H9 (cell line): ENCODE data around the gene CALY. TPM values are rescaled to one million over a fixed set of nuclear protein-coding genes. Genes with fewer than 3 reads are reported as not detected.

Source experiments
- DNase-seq: peaks from one replicate; pipeline ENCODE4 v3.0.0-alpha.2; 2017
- H2AFZ ChIP-seq: one replicate; pipeline ENCODE4 v1.6.1; 2013; ENCODE audit warnings: mild to moderate bottlenecking, low read length, control low read depth, moderate library complexity
- H2AK5ac ChIP-seq: 2 replicates; pipeline ENCODE4 v1.6.1; 2013; ENCODE audit warnings: low read length, control low read depth, mixed read lengths; ENCODE audit not compliant: insufficient read length
- H2BK120ac ChIP-seq: one replicate; pipeline ENCODE4 v1.6.1; 2013; ENCODE audit warnings: low read depth, mild to moderate bottlenecking, low read length, control low read depth, inconsistent platforms; ENCODE audit not compliant: poor library complexity, severe bottlenecking
- H2BK12ac ChIP-seq: 2 replicates; pipeline ENCODE4 v1.6.1; 2013; ENCODE audit warnings: low read length, control low read depth, mixed read lengths, low read depth; ENCODE audit not compliant: insufficient read length
- H2BK15ac ChIP-seq: 2 replicates; pipeline ENCODE4 v1.6.1; 2013; ENCODE audit warnings: low read depth, low read length, control low read depth
- H2BK20ac ChIP-seq: one replicate; pipeline ENCODE4 v1.6.1; 2013; ENCODE audit warnings: low read depth, mild to moderate bottlenecking, low read length, control low read depth, inconsistent platforms; ENCODE audit not compliant: poor library complexity, severe bottlenecking
- H2BK5ac ChIP-seq: 2 replicates; pipeline ENCODE4 v1.6.1; 2013; ENCODE audit warnings: low read length, control low read depth, mixed read lengths; ENCODE audit not compliant: insufficient read length
- H3K14ac ChIP-seq: 2 replicates; pipeline ENCODE4 v1.6.1; 2013; ENCODE audit warnings: low read length, control low read depth; ENCODE audit not compliant: insufficient read depth
- H3K18ac ChIP-seq: 2 replicates; pipeline ENCODE4 v1.6.1; 2013; ENCODE audit warnings: low read depth, mild to moderate bottlenecking, mixed read lengths, low read length, control low read depth; ENCODE audit not compliant: insufficient read length
- H3K23ac ChIP-seq: 2 replicates; pipeline ENCODE4 v1.6.1; 2013; ENCODE audit warnings: low read length, control low read depth, mixed read lengths, low read depth; ENCODE audit not compliant: insufficient read length
- H3K23me2 ChIP-seq: 2 replicates; pipeline ENCODE4 v1.6.1; 2013; ENCODE audit warnings: low read depth, mild to moderate bottlenecking, mixed read lengths, low read length, control low read depth; ENCODE audit not compliant: insufficient read length, poor library complexity, severe bottlenecking
- H3K27ac ChIP-seq: 2 replicates; pipeline ENCODE4 v1.5.1; 2013; ENCODE audit warnings: low read length, control low read depth, mixed read lengths, low read depth; ENCODE audit not compliant: insufficient read length
- H3K27me3 ChIP-seq: 2 replicates; pipeline ENCODE4 v1.6.1; 2013; ENCODE audit warnings: low read length, control low read depth, inconsistent platforms; ENCODE audit not compliant: insufficient read depth
- H3K4ac ChIP-seq: 2 replicates; pipeline ENCODE4 v1.6.1; 2013; ENCODE audit warnings: low read depth, mild to moderate bottlenecking, control low read depth, inconsistent platforms, low read length, moderate library complexity
- H3K4me1 ChIP-seq: 2 replicates; pipeline ENCODE4 v1.6.1; 2013; ENCODE audit warnings: low read length, control low read depth, inconsistent platforms; ENCODE audit not compliant: insufficient read depth
- H3K4me2 ChIP-seq: 2 replicates; pipeline ENCODE4 v1.6.1; 2013; ENCODE audit warnings: low read length, control low read depth, mixed read lengths; ENCODE audit not compliant: insufficient read length, insufficient read depth
- H3K56ac ChIP-seq: 2 replicates; pipeline ENCODE4 v1.6.1; 2013; ENCODE audit warnings: low read depth, mild to moderate bottlenecking, mixed read lengths, low read length, control low read depth; ENCODE audit not compliant: insufficient read length
- H3K79me1 ChIP-seq: 2 replicates; pipeline ENCODE4 v1.6.1; 2013; ENCODE audit warnings: low read depth, mild to moderate bottlenecking, moderate library complexity, low read length, control low read depth, inconsistent platforms; ENCODE audit not compliant: insufficient read depth, poor library complexity, severe bottlenecking
- H3K79me2 ChIP-seq: 2 replicates; pipeline ENCODE4 v1.6.1; 2013; ENCODE audit warnings: low read length, control low read depth, inconsistent platforms; ENCODE audit not compliant: insufficient read depth
- H3K9ac ChIP-seq: 2 replicates; pipeline ENCODE4 v1.6.1; 2013; ENCODE audit warnings: low read length, control low read depth, mixed read lengths; ENCODE audit not compliant: insufficient read length; ENCODE audit errors: extremely low read depth
- H3K9me3 ChIP-seq: one replicate; pipeline ENCODE4 v1.6.1; 2013; ENCODE audit warnings: low read depth, low read length, inconsistent platforms; ENCODE audit not compliant: control insufficient read depth
- H3T11ph ChIP-seq: one replicate; pipeline ENCODE4 v1.6.1; 2013; ENCODE audit warnings: mild to moderate bottlenecking, low read length, control low read depth, inconsistent platforms
- H4K20me1 ChIP-seq: one replicate; pipeline ENCODE4 v1.6.1; 2013; ENCODE audit not compliant: control insufficient read depth, insufficient read length, insufficient read depth
- H4K5ac ChIP-seq: 2 replicates; pipeline ENCODE4 v1.6.1; 2013; ENCODE audit warnings: low read depth, mild to moderate bottlenecking, mixed read lengths, low read length, control low read depth; ENCODE audit not compliant: insufficient read length
- H4K8ac ChIP-seq: replicated peaks from 2 replicates; pipeline ENCODE4 v1.6.1; 2013; ENCODE audit warnings: low read length, control low read depth, mixed read lengths, low read depth; ENCODE audit not compliant: insufficient read length
- H4K91ac ChIP-seq: 2 replicates; pipeline ENCODE4 v1.6.1; 2013; ENCODE audit warnings: low read depth, mild to moderate bottlenecking, moderate library complexity, mixed read lengths, low read length, control low read depth; ENCODE audit not compliant: insufficient read length
- H3K27ac Mint-ChIP-seq, 3 experiments: 2 replicates in 2 of 3; 3 replicates in 1 of 3; pipeline ENCODE4 v1.8.0; 2020 to 2021; ENCODE audit warnings: mixed read lengths in 3 of 3, mild to moderate bottlenecking in 1 of 3, moderate library complexity in 1 of 3
- H3K27me3 Mint-ChIP-seq: 2 replicates; pipeline ENCODE4 v1.8.0; 2021; ENCODE audit warnings: low read depth, mild to moderate bottlenecking, moderate library complexity, mixed read lengths
- H3K36me3 Mint-ChIP-seq, 3 experiments: 2 replicates in 2 of 3; 3 replicates in 1 of 3; pipeline ENCODE4 v1.8.0; 2020 to 2021; ENCODE audit warnings: low read depth in 3 of 3, mixed read lengths in 3 of 3; ENCODE audit not compliant: insufficient read depth in 1 of 3
- H3K4me1 Mint-ChIP-seq, 2 experiments: 2 replicates each; pipeline ENCODE4 v1.8.0; 2020; ENCODE audit warnings: mixed read lengths in 2 of 2
- H3K4me3 Mint-ChIP-seq, 2 experiments: 2 replicates in 1 of 2; 3 replicates in 1 of 2; pipeline ENCODE4 v1.8.0; 2020 to 2021; ENCODE audit warnings: mild to moderate bottlenecking in 2 of 2, mixed read lengths in 2 of 2, moderate library complexity in 1 of 2
- H3K9me3 Mint-ChIP-seq, 2 experiments: 2 replicates in 1 of 2; 3 replicates in 1 of 2; pipeline ENCODE4 v1.8.0; 2020; ENCODE audit warnings: mild to moderate bottlenecking in 2 of 2, mixed read lengths in 2 of 2, moderate library complexity in 1 of 2
- WGBS: extraction: QIAGEN DNeasy Blood & Tissue Kit; methylation state at CpG from one replicate; pipeline ENCODE4 v1.1.7; 2013; ENCODE audit warnings: missing lambda C conversion rate, low lambda C conversion rate, mixed read lengths; ENCODE audit not compliant: insufficient read length; ENCODE audit errors: extremely low coverage; 5-methylcytosine and 5-hydroxymethylcytosine counted together
- total RNA-seq: library from RNA; stranded (reverse); gene quantifications from 2 replicates; pipeline ENCODE4 v1.2.1, GENCODE V29; 2021
- TF ChIP-seq, protein P1 (sequence below): fragments of 200-600 bp; sonication (generic); conservative IDR thresholded peaks from 3 replicates; pipeline ENCODE4 v1.8.0; 2021; ENCODE audit warnings: antibody characterized with exemption, mild to moderate bottlenecking

Gene CALY
- total RNA-seq, 1 experiment from 2014 or later: 2.9 TPM

DNA sequence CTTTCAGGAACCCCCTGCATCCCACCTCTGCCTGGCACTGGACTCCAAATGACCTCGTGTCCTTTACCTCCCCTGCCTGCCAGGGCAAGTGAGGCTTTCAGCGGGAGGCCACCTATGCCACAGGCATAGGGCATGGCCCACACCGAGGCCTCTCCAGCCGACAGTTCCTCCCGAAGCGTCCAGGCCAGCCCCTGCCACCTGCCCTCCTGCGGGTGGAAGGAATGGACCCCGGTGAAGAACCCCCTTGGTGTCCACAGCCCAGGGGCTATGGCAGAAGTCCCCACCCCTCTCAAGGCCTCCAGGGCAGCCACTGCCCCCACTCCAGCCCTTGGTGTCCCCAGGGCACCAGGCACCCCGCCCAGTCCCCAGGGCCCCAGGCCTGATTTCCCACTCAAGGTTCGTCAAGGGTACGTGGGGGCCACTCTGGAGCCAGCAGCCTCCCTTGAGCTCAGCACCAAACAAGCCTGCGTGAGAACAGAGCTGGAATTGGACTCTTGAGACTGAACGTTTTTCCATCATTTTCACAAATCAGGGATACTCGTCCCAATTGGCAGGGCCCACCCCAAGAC lies 18.1 kb upstream of the CALY start:
- peaks cover 2 to 8% of the 10 kb centered on the region in 2 experiments; a peak in 2 of 4 replicates for H3K4me1 Mint-ChIP-seq
- Histone ChIP-seq H2BK15ac (no peak overlapping the region), H3K27ac (no peak overlapping the region), H3K4me1 (no peaks in the 10 kb centered on the region), H3K23ac (no peak overlapping the region), H3K18ac (no peak overlapping the region), H2BK5ac (no peak overlapping the region), H3K14ac (no peak overlapping the region; the same call in 1 of the 2 replicates), H3K9me3 (no peaks in the 10 kb centered on the region), H4K91ac (no peak overlapping the region), H3K79me2 (no peaks in the 10 kb centered on the region), H4K8ac (no peak overlapping the region), H3K4me2 (no peak overlapping the region), H3K79me1 (no peaks in the 10 kb centered on the region), H3K27me3 (no peaks in the 10 kb centered on the region), H3K4ac (no peak overlapping the region), H2BK12ac (no peak overlapping the region), H2BK120ac (no peak overlapping the region), H4K5ac (no peak overlapping the region), H2AK5ac (no peak overlapping the region), H3K9ac (no peak overlapping the region), H4K20me1 (no peaks in the 10 kb centered on the region), H3T11ph (no peak overlapping the region), H2BK20ac (no peak overlapping the region), H3K23me2 (no peaks in the 10 kb centered on the region), H2AFZ (no peak overlapping the region), H3K56ac (no peak overlapping the region)
- TF ChIP-seq, protein P1, sequence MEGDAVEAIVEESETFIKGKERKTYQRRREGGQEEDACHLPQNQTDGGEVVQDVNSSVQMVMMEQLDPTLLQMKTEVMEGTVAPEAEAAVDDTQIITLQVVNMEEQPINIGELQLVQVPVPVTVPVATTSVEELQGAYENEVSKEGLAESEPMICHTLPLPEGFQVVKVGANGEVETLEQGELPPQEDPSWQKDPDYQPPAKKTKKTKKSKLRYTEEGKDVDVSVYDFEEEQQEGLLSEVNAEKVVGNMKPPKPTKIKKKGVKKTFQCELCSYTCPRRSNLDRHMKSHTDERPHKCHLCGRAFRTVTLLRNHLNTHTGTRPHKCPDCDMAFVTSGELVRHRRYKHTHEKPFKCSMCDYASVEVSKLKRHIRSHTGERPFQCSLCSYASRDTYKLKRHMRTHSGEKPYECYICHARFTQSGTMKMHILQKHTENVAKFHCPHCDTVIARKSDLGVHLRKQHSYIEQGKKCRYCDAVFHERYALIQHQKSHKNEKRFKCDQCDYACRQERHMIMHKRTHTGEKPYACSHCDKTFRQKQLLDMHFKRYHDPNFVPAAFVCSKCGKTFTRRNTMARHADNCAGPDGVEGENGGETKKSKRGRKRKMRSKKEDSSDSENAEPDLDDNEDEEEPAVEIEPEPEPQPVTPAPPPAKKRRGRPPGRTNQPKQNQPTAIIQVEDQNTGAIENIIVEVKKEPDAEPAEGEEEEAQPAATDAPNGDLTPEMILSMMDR: no peak
- no CpG with 5 or more reads among the region's 14 CpGs for WGBS
- H3K36me3 Mint-ChIP-seq: peaks cover 0 to 3% (median 3%) of the 10 kb centered on the region in 3 experiments; a peak in 1 of 7 replicates
- peaks cover 11% of the 10 kb centered on the region for H3K27me3 Mint-ChIP-seq
- no peak overlapping the region for H3K4me3 Mint-ChIP-seq
- no peak for DNase-seq
- no peak overlapping the region for H3K27ac Mint-ChIP-seq
- no peaks in the 10 kb centered on the region for H3K9me3 Mint-ChIP-seq
